Activated CD8-positive, alpha-beta memory T cell treated with anti-CD3 and anti-CD28 coated beads, Interleukin-2, amount 50 U/mL, for 4 hours (primary cell): ENCODE data around the gene PTPRG.

ENCODE experiments used
- DNase-seq: peaks from one replicate; pipeline ENCODE4 v3.0.0-alpha.2; 2020

Gene PTPRG

DNA sequence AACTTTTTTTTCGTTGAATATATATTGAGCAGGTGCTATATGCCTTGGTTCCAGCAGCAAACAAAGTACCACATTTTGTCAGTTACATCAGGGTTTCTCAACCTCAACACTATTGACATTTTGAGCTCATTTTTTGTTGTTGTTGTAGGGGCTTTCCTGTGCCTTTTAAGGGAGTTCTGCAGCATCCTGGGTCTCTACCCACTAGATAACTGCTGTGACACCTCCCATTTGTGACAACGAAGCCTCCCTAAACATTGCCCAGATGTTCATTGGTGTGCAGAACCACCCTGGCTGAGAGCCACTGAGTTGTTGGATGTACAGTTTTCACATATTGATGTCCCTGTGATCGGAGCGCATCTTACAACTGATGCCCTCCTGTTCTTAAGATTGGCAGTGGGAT is 382.6 kb downstream of the PTPRG start:
- no peak for DNase-seq

GRCh38 chr3:61944726-61945125 is 383.4 kb downstream of the PTPRG start:
- DNase-seq, result no peak

- no peak for DNase-seq
Measured at GRCh38 chr3:61945657-61946056, 384.3 kb downstream of the PTPRG start.

- DNase-seq, result no peak
Measured at GRCh38 chr3:61946570-61947324, 385.4 kb downstream of the PTPRG start.

DNA sequence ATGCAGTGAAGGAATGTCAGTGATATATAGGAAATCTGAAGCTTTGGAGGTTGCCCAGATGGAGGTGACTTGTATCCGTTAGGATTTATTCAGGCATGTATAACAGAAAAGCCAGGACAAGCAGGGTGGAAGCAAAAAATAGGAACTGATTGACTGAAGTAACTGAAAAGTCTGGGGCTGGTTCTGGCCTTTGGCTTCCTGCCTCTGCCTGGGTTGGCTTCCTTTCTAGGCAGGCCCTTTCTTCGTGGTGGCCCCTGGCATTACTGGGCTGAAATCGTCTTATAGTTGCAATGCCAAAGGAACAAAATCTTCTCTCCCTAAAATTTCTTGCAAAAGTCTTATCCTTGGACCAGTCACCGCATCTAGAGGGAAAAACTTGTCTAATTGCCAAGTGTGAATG is 386.1 kb downstream of the PTPRG start:
- DNase-seq, result no peak

DNA sequence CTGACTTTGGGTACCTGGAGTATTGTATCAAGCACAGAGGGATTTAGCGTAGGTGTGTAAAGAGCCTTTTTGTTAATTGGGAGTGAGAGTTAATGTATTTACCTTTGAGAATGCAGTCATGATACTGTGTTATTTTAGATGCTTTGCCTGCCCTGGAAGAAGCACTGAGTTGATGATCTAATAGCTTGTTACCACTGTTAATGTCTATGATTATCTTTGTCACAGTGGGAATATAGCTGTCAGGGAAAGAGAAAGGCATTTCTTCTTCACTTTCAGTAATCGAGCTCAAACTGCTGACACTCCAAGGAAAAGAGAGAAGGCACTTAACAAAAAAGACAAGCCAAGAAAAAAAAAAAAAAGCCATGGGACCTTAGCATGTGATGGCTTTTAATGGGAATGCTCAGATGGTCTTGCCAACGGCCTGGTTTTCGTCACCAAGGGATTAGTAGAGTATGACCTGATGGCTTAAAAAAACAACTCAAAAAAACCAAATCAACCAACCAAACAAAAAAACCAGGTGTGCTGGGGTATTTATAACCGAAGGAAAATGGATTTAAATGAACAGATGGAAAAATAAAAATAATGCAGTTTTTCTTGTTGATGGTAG is 387.4 kb downstream of the PTPRG start:
- no peak for DNase-seq

DNA sequence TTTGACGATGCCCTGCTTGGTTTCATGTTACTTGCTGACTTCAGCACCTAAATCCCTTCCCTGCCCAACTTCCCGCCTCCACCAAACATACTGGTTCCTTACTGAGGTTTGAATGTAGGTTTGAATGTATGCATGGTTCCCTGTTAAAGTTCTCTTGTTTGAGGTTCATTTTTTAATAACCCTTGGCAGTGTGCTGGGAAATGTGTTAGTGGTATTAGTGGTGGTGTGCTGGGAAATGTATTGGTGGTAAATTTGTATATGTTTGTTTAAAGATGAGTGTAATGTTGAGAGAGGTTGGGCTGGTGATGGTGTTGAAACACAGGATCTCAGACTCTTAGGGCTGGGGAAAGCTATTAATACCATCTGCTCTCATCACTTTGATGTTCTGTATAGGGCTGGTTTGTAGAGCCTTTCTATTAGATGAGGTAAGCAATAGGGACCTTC is 392.7 kb downstream of the PTPRG start:
- DNase-seq, result no peak

DNA sequence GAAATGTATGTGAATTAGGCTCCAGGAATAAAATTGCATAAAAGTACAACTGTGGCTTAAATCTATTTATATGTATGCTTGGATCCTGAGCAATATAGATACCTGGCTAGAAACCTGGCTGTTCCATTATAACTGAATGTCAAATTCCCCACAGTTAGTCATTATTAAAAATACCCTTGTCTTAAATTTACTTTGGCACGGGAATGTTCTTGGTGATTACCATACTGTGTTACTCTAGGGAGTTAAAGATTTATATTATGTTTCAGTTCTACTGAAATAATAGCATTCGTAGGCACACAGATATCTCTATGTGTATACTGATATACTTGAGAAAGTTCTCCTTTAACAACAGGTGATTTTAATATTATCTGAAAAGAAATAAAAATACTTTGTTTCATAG is 394.1 kb downstream of the PTPRG start:
- DNase-seq, result no peak

DNA sequence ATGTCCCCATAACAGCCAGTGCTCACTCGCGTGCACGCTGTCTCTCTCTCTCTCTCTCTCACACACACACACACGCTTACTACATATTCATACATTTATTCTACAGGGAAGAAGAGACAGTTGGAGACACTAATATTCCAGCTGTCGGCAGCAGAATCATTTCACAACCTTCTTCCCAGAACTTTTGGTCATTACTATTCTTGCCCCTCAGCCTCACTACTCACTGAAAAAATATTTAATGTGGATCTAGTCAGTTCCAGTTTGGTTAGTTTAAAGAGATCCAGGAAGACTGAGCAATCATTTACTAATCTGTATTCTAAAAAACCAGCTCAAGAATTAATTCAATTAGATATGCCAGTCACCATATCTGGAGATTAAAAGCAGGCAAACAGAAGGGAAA is 394.9 kb downstream of the PTPRG start:
- DNase-seq, result no peak

DNA sequence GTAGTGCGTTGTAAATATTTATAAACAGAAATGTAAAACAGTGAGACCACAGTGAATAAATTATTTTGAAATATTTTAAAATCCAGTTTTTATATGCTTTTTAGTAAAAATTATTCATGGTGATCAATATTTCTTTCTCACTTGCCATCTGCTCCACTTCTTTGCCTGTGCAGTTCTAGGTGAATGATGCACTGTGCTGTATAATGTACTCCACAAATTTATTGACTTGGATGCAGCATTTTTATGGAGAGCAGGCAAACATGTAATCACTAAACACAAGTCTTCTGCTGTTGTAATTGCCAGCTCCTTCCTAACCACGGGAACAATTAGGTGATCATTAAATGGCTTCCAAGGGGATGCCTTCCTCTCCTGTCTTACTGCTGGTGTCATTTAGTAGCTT is 395.9 kb downstream of the PTPRG start:
- DNase-seq, result no peak

DNA sequence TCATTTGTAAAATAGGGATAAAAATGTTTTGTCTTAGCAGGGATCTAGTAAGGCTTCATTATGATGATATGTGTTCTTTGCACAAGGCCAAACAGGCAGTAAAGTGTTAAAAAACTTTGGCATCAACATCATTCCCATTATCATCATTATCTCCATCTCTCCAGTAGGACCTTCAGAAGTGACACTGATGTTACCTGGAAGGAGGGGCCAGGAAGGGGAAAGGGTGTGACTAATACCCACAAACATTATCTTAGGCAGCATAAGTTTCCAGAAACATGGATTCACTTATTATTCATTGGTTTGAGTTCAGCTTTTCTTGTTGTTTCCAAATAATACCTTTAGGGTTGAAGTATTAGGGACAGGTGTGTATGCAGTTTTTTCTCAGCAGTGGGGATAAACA is 399.6 kb downstream of the PTPRG start:
- DNase-seq, result no peak

- no peak for DNase-seq
Measured at GRCh38 chr3:61961900-61962299, 400.5 kb downstream of the PTPRG start.

GRCh38 chr3:61964566-61964965 is 403.2 kb downstream of the PTPRG start:
- DNase-seq, result no peak

GRCh38 chr3:61965770-61966131 is 404.4 kb downstream of the PTPRG start:
- no peak for DNase-seq

GRCh38 chr3:61966200-61966599 is 404.8 kb downstream of the PTPRG start:
- DNase-seq, result no peak

GRCh38 chr3:61967019-61967418 is 405.6 kb downstream of the PTPRG start:
- DNase-seq, result no peak

DNA sequence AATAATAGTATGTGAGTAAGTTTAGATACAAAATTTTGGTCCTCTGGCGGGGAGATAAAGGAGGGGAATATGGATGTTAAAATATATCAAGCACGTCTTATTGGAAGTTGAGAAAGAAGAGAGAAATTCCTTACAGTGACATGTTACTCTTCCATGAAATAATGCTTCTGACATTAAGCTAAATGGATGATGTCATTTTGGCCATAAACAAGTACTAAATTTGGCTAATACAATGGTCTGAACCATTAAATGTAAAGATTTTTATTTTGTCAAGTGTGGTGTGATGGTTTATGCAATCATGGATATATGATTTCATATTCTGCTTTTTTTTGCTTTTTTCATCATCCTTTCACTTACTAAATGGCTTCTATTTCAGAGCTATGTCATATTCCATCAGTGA is 406.6 kb downstream of the PTPRG start:
- no peak for DNase-seq

GRCh38 chr3:61974662-61975061 is 413.3 kb downstream of the PTPRG start:
- DNase-seq, result no peak

DNA sequence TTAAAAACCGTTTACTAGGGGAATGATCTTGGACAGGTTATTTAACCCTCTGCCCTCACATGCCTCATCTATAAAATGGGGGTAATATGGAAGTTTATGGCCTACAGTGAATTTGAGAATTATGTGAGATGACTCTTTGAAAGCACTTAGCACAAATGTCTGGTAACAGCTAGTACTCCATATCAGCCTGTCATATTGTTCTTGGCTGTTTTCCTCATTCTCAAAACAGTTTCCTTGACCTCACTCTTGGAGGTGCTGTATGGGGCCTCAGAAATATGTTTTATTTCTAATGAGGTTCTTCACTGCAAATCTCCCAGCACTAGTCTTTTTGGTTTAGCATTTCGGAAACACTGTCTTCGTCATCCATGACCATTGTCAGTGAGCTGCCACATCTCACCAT is 413.8 kb downstream of the PTPRG start:
- no peak for DNase-seq

DNA sequence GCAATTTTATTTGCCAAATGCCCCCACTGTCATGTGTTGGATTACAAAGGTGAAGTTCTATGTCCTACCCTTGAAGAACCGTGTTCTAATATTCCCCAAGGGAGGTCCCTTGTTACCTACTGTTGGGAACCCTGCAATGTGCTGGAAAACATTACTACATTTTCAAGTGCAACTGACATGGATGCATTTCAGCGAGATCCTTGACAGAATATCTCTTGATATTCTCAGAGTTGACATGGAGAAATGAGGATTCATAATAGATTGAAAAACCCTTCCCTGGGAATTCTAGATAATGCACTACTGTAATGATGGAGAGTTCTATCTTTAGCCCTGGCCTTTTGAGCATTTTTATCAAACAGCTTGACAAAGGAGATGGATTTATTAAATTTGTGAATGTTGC is 414.6 kb downstream of the PTPRG start:
- DNase-seq, result no peak

- DNase-seq, result no peak
Measured at GRCh38 chr3:61978460-61979419, 417.4 kb downstream of the PTPRG start.

DNA sequence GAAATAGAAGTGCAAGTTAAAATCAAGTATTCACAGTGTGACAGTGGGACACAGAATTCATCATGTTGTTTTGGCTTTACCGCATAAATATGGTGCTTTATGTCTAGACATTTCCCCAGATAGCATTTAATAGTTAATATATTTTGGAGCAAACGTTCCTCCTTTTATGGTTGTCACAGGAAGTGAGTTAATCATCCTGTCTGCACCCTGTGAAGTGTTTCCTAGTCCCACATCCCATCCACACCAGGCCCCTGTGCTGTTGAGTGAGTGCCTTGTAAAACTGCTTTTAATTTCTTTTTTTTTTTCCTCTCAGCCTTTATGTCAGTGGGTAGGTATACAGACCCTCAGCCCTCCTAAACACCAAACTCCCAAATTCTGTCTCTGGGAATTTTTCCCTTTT is 418.3 kb downstream of the PTPRG start:
- no peak for DNase-seq

DNA sequence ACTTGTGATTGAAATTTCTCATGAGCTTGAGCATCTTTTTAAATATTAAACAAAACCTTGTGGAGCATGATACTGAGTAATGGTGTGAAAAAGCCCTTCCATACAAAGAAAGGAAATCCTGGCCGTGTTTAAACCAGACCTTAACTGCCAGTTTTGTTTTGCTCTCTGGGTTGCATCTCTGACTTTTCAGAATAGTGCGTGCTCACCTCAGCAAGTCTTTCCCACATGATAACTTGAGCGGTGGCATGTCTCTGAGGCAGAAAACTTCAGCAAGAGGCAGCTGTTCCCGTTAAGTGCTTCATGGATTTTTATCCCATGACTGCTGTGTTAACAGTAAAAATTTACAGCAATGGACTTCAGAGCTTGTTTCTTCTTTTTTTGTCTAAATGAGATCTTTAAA is 418.7 kb downstream of the PTPRG start:
- DNase-seq, result no peak

DNA sequence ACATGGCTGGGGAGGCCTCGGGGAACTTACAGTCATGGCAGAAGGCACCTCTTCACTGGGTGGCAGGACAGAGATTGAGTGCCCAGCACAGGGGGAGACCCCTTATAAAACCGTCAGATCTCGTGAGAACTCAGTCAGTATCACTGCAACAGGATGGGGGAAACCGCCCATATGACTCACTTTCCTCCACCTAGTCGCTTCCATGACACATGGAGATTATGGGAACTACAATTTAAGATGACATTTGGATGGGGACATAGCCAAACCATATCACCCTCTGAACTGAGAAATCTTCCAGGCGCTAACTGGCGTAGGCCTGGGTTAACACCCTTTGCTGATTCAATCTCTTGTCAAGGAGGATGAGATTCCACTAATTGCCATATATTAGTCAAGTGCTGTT is 419.7 kb downstream of the PTPRG start:
- DNase-seq, result no peak
